NCI-H524 (cell line): Measurements from ENCODE around the gene CANT1.
"Not testable (repeated sequence)": the region's sequence is repeated elsewhere in the genome, so short reads cannot be mapped to it uniquely, and the experiment has no call there.

ENCODE experiments used
- DNase-seq, 2 experiments: peaks; one replicate each; lab custom pipeline; 2025; lab: John Stamatoyannopoulos, UW

Gene CANT1

DNA sequence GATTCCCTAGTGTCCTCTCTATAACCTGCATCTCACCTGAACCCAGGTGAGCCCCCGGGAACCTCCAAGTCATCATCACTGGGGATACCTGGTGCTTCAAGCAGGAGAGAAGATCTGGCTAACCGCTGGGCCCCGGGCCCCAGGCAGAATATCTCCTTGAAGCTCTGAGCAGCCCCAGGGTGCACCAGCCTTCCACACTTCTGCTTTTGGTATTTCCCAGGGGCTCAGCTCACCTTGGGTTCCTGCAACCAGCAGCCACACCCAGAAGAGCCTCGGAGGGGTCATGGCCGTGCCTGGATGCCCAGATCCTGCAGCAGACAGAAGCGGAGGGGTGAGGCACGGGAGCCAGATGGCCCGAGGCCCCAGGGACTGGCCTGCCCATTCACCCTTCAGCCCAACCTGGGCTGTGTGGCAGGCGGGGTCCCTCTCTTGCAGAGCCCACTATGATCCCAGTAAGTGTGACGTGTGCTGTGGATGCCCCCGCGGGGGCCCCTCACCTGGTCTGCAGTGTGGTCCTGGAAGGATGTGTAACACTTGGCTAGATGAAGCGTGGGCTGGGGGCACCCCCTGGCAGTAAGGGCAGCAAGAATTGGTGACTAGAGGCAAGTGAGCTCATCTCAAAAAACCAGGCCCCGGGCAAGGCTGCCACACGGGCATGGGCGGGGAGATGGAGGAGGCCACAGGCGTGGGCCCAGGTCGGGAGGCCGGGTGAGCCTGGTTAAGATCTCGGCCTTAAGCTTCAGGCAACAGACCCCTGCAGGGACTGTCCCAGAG lies 32.5 kb downstream of the CANT1 start:
- DNase-seq, result peak in 1 of 2 experiments; percentile 60

DNA sequence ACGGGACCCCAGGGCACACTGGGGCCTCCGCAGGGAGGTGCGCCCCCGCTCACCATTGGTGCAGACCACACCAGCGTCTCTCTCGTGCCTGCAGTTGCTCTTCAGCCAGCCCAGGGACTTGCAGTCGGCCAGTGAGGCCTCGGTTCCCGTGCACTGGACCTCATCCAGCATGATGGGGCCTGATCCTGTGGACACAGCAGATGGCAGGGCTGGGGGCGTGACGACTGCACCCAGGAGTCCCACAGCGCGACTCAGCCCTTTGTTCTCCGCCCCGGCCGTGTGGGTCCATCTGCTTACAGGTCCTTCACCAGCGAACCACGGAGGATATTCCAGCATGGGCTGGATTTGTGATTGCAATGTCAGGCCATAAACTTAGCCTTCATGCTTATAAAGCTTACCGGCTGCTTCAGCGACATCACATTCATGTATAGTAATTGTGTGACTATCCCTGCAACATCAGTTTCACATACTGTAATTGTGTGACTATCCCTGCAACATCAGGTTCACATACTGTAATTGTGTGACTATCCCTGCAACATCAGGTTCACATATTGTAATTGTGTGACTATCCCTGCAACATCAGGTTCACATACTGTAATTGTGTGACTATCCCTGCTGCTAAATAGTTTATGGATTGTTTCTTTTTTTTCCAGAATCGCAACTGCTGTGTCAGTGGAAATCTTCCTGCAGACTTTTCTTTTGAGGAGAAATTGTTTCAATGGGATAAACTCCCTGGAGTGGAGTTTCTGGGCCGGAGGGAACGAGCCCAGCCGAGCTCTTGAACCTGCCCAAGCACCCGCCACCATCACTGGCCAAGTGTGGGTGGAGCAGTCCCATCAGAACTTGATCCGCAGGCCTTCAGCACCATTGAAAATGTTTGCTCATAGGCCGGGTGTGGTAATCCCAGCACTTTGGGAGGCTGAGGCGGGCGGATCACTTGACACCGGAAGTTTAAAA lies 34.7 kb downstream of the CANT1 start:
- peak; percentile 97 to 98 for DNase-seq

DNA sequence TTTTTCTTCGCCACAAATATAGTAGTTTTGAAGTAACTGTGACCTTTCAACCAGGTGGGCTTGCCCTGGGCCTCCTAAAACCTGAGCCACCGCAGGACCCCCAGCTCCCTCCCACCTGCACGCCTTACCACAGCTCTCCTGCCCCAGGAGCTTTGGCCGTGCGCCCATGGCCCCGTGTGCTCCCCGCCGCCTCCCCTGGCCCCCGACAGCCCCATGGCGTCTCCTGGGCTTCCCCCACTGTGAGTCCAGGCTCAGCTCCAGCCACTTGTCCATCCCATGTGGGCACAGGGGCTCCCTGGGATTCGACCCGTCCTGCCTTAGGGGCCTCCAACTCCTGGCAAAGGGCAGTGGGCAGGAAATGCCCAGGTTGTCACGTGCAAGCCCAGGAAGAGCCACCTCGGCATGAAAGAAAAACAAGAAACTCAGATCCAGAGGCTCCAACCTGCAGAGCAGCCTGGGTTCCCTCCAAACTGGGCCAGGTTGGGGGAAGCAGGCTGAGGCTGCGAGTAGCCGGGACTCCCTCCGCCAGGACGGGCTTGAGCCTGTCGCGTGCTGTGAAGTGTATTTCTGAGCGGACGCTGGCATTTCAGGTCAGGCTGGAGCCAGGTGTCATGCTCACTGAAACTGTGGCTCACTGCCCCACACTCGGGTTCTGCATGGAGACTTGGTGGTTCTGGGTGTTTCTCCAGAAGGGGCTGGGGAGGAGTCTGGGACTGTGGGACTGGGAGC lies 35.6 kb downstream of the CANT1 start:
- DNase-seq, result peak in 1 of 2 experiments; percentile 63

DNA sequence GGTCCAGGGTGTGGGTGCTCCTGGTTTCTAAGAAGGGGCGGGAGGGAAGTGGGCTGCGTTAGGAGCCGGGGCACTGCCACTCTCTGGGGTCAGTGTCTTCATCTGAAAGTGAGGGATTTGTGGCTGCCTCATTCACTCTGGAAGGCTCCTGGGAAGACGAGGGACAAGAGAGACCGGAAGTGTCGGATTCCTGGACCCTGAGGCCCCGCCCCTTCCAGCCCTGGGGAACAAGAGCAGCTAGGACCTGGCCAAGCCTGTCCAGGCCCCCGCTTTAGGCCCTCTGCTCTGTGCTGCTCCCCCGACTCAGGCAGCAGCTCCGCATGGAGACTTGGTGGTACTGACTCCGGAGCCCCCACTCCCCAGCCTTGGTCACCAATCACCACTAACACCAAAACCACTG lies 36.4 kb downstream of the CANT1 start:
- DNase-seq, result no peak

DNA sequence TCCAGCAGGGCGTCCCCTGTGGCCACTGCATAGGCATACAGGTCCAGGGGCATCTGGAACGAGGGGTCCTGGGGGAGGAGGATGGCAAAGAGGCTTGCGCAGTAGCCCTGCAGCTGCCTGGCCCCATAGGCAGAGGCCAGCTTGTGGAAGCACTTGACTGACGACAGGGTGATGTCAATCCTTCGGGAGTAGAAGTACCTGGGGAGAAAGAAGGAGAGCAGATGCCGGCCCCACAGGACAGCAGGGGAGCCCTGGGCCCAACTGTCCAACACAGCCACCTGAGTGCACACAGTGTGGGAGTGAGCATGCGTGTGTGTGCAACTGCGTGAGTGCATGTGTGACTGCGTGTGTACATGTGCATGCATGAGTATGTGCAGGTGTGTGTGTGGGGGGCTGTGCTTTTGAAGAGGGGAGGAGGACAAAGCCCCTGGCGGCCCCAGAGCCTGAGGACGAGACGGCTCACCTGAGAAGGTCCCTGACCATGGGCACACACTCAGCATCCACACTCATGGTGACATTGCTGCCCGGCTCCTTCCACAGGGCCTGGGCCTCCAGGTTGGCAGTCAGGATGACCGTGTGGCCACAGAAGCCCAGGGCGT lies 37.0 kb downstream of the CANT1 start:
- peak; percentile 79 to 94 for DNase-seq

DNA sequence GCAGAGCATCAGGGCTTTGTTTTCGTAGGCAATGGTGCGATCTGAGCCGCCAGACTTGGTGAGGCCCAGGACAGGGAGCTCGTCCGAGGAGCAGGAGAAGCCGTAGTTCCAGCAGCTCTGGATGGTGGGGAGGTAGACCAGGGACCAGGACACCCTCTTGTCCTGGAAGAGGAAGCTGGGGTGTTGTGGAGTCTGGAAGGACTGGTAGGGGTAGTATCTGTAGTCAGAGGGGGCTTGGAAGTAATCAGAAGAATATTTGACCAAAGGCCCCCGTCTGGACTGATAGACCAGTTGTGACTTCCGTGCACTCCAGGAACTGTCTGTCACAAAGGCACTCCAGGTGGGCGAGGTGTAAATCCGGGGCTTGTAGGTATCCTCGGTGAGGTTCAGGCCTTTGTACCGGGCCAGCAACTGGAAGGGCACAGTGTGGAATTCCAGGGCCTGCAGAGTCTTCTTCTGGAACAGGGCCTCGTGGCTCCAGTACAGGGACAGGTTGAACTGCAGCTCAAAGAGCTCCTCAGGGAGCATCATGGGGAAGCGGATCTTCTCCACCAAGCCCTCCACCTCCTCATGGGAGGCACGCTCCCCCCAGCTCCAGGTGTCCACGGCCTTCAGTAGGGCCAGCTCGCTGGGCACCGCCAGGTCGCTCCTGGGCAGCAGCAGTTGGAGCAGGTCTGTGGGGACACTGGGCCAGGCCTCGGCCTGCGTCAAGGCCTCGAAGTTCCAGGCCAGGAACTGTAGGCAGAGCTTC lies 37.6 kb downstream of the CANT1 start:
- no peak for DNase-seq

DNA sequence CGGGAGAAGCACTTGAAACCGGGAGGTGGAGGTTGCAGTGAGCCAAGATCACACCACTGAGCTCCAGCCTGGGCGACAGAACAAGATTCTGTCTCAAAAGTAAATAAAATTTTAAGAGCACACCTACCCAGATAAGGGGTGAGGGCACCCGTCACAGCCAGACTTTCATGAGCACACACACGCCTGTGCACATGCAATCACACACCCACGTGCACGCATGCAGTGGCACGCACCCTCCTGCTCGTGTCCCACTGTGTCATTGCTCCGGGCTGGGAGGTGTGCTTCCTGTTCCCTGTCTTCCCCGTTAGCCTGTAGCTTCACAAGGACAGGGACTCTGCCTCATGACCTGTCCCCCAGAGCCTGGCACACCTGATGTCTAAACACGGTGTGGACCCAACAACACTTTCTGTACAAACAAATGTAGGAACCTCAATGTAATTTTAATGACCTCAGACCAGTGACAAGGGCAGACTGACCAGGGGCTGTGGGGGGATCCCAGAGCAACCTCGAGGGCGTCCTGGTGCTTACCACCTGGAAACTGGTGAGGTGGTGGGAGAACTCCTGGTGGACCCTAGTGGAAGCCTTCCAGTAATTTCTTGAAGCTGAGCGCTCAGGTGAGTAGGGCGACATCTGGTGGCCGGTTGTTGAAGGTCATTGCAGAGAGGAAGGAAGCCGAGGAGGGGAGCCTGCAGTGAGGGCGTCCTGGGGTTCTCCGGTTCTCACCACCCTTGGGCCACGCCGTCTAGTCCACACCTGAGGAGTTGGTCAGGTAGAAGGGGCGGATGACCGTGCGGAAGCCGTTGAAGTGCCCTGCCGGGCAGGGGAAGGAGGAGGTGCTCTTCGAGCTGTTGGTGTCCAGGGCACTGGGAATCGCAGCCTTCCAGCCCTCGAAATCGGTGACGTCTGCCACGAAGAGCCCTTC lies 38.5 kb downstream of the CANT1 start:
- DNase-seq, result peak; percentile 90

DNA sequence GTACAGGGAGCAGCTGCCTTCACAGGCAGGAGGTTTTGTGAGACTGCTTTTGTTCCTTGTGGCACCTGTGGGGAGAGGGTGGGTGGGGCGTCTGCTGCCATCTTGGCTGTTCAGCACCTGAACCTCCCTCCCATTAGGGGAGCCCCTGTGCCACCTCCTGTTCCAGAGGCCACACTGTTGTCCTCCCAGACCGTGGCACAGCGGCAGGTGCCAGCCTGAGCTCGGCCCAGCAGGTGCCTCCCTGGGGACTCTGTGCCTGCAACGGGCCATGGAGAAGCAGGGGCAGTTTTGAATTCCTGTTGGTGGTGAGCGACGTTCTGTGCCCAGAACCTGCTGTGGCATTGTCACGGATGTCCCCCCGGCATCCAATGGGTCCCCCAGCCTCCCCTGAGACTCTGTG lies 39.7 kb downstream of the CANT1 start:
- DNase-seq, result no peak

DNA sequence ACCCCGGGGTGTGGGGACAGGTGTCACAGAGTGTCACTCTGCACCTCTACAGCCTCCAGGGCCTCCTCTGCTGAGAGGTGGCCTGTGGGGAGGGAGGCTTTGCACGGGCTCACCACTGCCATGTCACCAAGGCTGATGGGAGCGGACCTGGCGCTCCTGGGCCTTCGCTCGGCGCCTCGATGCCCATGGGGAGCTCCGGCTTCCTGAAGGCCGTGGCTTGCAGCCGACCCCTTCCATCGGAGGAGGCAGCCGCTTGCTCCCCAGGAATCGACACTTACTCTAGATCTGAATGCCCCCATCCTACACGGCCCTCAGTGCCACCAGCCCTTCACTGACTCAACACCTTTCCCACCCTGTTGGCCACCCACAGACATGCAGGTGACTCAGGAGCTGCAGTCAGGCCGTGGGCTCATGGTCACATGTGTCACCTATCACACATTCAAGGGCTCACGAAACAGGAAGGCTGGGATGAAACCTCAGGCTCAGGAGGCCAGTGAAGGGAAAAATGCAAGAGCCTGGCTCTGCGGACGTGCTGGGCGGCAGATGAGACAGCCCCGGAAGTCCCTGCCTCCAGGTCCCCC lies 41.7 kb downstream of the CANT1 start:
- no peak for DNase-seq

DNA sequence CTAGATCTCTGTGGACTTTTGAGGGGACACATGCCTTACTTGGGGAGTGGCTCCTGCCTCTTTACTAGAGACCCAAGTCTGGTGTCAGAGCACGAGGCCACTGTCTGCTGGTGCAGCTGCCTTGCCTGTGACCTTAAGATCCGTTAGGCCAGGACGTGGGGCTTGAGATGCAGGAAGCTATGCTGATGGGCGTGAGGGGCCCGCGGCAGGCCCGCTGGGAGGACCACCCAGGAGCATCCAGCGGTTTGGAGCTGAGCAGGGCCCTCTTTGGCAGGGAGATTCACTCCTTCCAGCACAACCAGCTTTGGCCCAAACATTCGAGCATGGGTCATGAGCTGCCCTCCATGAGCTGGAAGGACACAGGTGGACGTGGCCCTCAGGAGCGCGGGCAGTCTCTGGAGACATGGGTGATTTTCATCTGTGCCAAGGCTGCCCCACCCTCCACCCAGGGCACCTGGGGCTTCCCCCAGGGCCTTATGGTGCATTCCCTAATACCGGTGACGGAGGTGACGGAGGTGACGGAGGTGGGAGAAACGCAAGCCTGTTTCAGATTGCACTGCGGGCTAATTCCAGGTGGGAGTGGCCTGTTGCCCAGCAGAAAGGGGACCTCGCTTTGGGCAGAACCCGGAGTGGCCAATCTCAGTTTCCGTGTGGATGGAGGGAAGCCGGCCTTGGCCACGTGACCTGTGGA lies 42.5 kb downstream of the CANT1 start:
- DNase-seq, result no peak

DNA sequence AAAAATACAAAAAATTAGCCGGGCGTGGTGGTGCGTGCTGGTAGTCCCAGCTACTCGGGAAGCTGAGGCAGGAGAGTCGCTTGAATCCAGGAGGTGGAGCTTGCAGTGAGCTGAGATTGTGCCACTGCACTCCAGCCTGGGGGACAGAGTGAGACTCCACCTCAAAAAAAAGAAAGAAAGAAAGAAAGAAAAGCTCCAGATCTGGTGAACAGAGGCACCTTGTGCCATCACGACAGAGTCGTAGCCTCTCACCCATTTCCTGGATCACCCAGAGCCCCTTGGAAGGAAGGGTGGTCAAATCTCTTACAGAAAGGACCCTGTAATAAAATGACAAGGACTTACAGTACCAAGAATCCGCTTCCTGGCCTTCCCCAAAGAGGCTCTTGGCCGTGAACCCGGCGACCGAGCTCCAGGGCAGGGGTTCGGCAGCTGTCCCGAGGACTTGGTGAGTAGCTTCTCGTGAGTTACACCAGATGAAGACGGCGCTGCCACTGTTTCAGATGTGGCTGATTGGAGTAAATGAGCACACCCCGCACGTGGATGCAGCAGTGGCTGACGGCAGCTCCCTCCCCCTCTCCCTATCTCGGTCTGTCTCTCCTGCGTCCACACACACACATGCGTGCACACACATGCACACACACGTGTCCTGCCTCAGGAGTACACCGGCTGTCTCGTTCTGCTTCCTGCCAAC lies 43.3 kb downstream of the CANT1 start:
- no peak for DNase-seq

DNA sequence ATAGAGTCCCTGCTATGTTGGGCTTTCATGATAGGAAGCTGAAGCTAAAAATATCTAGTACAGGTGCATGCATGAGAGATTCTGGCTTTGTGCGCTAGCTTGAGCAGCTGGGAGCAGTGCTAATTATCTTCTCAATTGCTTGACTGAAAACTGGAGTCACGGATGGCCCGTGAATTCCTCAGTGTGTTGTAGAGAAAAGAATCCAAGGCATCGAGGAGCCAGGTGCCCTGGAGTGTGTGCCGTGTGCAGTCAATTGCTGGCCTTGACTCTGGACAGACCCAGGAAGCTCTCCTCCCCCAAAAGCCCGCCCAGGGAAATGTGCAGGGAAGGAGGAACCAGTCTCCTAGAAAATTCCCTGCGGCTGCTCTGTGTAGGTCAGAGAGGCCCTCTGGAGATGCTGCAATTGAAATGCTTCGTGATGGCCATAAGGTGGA lies 44.1 kb downstream of the CANT1 start:
- peak in 1 of 2 experiments; percentile 45 for DNase-seq

DNA sequence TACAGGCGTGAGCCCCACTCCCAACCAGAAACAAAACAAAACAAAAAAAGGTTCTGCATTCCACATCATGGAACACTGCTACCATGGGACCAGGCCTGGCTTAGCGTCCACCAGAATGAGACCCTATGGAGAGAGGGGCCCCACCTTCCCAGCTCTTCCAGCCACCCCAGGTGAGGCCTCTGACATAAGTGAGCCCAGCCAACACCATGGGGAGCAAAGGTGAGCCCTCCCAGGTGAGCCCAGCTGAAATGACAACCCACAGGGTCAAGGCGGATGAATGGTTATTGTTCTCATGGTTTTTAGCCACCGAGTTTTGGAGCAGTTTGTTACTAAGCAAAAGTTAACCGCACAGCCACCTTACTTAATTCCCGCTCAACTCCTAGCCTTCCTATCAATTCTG lies 46.2 kb downstream of the CANT1 start:
- no peak for DNase-seq

DNA sequence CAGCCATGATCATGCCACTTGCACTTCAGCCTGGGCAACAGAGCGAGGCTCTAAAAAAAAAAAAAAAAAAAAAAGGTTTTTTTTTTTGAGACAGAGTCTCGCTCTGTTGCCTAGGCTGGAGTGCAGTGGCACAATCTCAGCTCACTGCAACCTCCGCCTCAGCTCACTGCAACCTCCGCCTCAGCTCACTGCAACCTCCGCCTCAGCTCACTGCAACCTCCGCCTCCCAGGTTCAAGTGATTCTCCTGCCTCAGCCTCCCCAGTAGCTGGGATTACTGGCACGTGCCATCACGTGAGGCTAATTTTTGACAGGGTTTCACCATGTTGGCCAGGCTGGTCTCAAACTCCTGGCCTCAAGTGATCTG lies 46.6 kb downstream of the CANT1 start:
- not testable (repeated sequence) for DNase-seq

DNA sequence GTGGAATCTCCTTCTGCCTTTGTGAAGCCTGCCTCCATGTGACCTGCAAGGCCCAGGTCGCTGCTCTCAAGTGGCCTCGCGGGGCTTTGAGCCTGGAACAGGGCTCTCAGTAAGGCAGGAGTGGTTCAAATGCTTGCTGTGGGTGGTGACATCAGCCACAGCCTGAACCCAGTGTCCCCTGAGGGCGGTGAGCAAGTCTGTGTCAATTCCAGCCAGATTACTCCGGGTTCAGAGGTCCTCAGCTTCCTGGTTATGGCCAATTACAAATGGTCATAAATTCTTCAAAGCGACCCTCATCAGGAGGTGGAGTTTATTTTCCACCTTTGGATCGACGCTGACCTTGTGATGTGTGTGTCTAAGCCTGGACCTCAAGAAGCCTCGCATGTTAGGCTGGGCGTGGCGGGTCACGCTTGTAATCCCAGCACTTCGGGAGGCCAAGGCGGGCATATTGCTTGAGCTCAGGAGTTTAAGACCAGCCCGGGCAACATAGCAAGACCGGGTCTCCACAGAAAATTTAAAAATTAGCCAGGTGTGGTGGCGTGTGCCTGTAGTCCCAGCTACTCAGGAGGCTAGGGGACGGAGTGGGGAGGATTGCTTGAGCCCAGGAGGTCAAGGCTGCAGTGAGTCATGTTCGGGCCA lies 47.1 kb downstream of the CANT1 start:
- DNase-seq, result no peak

DNA sequence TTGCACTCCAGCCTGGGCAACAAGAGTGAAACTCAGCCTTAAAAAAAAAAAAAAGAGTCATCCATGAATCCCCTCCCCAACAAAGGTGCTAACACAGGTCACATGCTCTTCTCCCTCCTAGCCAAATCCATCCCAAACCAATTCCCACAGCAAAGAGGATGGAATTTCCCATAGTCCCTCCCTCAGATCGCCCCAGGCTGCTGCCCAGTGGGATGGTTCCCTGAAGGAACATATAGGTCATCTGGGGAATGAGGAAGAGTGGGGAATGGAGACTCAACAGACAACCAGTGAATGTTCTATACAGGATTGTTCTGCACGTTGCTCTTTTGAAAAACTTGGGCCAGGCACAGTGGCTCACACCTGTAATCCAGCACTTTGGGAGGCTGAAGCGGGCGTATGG lies 48.0 kb downstream of the CANT1 start:
- DNase-seq, result no peak

DNA sequence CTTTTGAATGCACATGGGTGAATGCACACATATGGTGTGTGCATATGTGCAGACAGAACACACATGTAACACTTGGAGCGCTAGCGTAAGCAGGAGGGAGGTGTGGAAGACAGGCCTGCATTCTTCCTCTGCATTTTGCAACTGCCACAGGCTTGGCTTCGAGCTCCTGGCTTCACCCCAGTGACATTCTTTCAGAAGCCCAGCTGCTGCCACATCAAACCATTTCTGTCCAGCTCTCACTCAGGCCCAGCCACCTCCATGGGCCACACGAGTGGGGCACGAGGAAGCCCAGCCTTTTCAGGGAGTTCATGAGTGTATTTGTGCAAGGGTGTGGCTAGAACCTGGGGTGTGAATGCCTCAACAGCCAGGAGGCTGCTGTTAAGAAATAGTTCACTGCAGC lies 48.6 kb downstream of the CANT1 start:
- no peak for DNase-seq

DNA sequence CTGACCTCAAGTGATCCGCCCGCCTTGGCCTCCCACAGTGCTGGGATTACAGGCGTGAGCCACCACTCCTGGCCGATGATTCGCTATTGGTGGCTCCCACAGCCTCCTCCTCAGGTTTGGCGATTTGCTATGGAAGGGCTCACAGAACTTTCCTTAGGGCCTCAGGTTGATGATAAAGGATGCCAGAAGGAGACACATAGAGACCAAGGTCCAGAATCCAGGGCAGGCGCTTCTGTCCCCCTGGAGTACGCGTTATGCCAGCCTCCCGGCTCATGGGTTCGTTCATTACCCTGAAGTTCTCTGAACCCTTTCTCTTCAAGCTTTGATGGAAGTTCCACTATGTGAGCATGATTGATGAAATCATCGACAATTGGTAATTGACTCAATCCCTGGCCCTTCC lies 49.8 kb downstream of the CANT1 start:
- no peak for DNase-seq
